GM19099 (cell line): ENCODE results near the gene C8G.

Experiments used
- POLR2A ChIP-seq: IDR thresholded peaks from 3 replicates; pipeline ENCODE4 v1.6.1; 2011; ENCODE audit warnings: low read depth; ENCODE audit not compliant: insufficient read length; ENCODE audit errors: extremely low read depth

C8G gene

GRCh38 chr9:136961279-136962065 is 16.4 kb downstream of the C8G start:
- TF ChIP-seq POLR2A, result no peak

- TF ChIP-seq POLR2A, result no peak
Measured at GRCh38 chr9:136962163-136962562, 17.1 kb downstream of the C8G start.

GRCh38 chr9:136962701-136963248 is 17.7 kb downstream of the C8G start:
- no peak for TF ChIP-seq POLR2A

- TF ChIP-seq POLR2A, result no peak
Measured at GRCh38 chr9:136963341-136963740, 18.3 kb downstream of the C8G start.

- no peak for TF ChIP-seq POLR2A
Measured at GRCh38 chr9:136963751-136964150, 18.7 kb downstream of the C8G start.

GRCh38 chr9:136964171-136964689 is 19.2 kb downstream of the C8G start:
- no peak for TF ChIP-seq POLR2A

GRCh38 chr9:136964833-136965422 is 19.9 kb downstream of the C8G start:
- no peak for TF ChIP-seq POLR2A

GRCh38 chr9:136965771-136966484 is 20.9 kb downstream of the C8G start:
- no peak for TF ChIP-seq POLR2A

GRCh38 chr9:136968333-136969127 is 23.5 kb downstream of the C8G start:
- no peak for TF ChIP-seq POLR2A

GRCh38 chr9:136969150-136969549 is 24.1 kb downstream of the C8G start:
- no peak for TF ChIP-seq POLR2A

GRCh38 chr9:136969774-136970173 is 24.7 kb downstream of the C8G start:
- TF ChIP-seq POLR2A, result no peak

GRCh38 chr9:136970361-136970760 is 25.3 kb downstream of the C8G start:
- TF ChIP-seq POLR2A, result no peak

- no peak for TF ChIP-seq POLR2A
Measured at GRCh38 chr9:136971746-136972145, 26.7 kb downstream of the C8G start.

GRCh38 chr9:136972335-136972734 is 27.3 kb downstream of the C8G start:
- TF ChIP-seq POLR2A, result no peak
